Erythroblast (primary cell): ENCODE data around the gene CLSTN2.
A peak's percentile ranks its signal among the peaks of the same experiment; 100 is the strongest.

Experiments used
- DNase-seq, 2 experiments: peaks; one replicate each; lab custom pipeline; 2025; lab: John Stamatoyannopoulos, UW
- GATA1 ChIP-seq: IDR thresholded peaks from 2 replicates; pipeline ENCODE4 v1.6.1; 2011; ENCODE audit warnings: low read depth, mild to moderate bottlenecking, control low read depth, low read length, moderate library complexity
- POLR2A ChIP-seq: IDR thresholded peaks from 2 replicates; pipeline ENCODE4 v1.6.1; 2011; ENCODE audit warnings: mild to moderate bottlenecking, low read length

CLSTN2 gene

DNA sequence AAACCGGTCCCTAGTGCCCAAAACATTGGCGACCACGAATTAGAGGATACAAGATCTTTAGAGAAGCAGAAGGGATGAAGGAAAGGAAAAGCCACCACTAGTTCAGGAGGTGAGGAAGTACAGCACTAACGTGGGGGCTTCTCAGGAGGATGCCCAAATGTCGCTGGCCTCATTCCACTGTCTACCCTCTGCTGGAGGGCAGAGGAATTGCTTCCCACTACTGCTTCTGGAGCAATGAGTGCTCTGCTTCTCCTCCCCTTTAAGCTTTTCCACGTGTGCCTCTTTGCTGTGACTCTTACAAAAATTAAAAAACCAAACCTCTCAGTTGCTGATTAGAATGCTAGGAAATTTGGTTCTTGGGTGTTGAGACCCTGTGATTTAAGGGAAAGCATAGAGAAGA is 281.3 kb downstream of the CLSTN2 start:
- no peak for TF ChIP-seq POLR2A
- no peak for TF ChIP-seq GATA1

DNA sequence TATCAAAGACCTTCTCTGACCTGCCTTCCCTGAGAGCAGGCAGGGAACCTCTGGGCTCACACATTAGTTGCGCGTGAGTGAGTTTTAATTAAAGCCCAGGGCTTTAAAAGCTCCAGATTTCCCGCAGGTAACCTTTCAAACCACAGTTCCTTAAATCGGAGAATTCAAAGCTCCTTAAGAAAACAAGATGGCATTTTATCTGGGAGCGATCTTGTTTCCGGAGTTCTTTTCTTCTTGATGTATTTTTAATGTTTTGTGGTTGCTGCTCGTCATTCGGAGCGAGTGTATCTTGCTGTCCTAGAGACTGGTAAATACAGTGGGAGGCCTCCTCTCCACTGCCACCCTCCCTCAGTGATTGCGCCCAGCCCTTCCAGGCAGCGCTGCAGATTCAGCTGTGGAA is 284.3 kb downstream of the CLSTN2 start:
- no peak for DNase-seq
- TF ChIP-seq POLR2A (no peak), GATA1 (no peak)

More for the DNA sequence above, 281.3 kb downstream of the CLSTN2 start:
- DNase-seq = peak in 1 of 2 experiments; percentile 2

DNA sequence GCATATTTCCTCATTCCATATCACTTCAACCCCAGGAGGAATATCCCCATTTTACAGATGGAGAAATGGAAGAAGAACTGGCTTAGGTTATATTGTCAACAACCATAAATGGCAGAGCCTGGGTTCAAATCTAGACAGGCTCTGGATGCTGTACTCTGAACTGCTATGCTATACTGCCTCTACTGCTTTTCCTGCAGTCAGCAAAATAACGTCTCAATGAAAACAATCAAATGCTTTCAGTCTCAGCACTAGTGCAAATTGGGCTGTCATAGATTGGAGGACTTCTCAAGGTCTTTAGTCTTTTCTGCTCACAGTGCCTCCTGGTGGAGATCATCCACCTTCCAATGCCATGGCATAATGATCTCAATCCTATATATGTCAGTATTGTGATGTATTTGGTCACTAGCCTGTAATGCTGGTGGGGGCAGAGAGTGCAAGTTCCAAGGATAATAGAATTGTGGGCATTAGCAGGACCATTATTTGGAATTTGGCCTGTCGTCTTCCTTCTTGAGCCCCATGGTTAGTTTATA is 285.0 kb downstream of the CLSTN2 start:
- TF ChIP-seq GATA1 (no peak), POLR2A (no peak)
- peak; percentile 8 to 20 for DNase-seq

DNA sequence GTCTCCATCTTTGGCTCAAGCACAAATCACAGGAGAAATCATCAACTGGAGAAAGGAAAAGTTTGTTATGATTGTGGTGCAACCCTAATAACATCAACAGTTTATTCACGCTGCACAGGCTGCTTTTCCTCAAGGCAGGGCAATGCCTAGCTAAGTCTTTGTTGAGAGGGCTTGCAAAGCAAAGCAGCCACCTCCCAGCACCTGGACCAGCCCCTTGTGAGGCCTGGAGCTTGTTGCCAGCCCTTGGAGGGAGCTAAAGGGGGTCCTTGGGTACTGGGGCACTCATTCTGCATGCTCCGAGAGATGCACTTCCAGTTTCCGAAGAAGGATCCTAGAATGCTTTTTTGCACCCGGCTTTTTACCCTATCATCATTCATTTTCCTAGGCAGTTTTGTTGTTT is 288.2 kb downstream of the CLSTN2 start:
- TF ChIP-seq GATA1 (no peak), POLR2A (no peak)
- DNase-seq = no peak

DNA sequence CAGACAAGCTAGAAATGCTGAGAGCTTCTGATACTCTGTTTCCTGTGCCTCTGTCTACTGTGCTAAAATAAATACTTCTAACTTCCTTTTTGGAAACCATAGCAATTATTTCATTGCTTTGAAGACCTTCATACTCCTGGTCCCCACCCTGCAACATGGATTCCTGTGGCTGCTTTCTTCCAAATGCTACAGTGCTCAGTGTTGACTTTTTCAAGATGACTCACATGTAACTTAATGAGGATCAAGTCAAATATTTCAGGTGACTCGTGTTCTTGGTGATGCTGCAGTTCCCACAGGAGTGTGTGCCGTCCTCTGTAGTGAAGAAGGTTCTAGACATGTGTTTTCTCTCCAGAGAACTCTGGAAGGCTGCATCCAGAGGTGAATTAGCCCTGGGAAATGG is 288.6 kb downstream of the CLSTN2 start:
- DNase-seq = no peak
- TF ChIP-seq GATA1 (no peak), POLR2A (no peak)

DNA sequence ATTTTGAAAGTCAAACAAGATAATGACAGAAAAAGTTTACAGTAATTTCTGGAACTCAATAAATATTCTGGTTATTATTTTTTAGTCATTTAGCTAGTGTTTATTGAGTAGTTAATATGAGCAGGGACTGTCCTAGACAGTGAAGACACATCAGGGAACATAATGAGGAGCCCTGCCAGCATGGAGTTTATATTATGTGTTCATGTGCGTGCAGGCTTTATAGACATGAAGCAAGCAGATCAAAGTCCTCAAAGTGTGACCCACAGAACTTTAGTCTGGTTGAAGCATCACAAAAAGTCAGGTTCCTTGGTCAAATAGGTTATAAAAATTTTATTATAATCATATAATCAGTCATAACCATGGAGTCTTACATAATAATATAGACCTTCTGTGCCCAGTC is 289.3 kb downstream of the CLSTN2 start:
- TF ChIP-seq POLR2A (no peak), GATA1 (no peak)
- DNase-seq = no peak

DNA sequence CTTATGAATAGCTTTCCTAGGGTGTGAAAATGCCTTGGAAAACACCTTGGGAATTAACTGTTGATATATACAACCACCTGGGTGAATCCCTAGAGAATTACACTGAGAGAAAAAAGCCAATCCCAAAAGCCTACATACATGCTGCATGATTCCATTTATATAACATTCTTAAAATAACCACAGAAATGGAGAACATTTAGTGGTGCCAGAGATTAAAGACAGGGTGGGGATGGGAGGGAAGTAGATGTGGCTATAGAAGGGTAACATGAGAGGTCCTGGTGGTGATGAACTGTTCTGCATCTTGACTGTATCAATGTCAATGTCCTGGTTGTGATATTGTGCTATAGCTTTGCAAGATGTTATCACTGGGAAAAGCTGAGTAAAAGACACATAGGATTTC is 291.0 kb downstream of the CLSTN2 start:
- TF ChIP-seq GATA1 (no peak), POLR2A (no peak)

DNA sequence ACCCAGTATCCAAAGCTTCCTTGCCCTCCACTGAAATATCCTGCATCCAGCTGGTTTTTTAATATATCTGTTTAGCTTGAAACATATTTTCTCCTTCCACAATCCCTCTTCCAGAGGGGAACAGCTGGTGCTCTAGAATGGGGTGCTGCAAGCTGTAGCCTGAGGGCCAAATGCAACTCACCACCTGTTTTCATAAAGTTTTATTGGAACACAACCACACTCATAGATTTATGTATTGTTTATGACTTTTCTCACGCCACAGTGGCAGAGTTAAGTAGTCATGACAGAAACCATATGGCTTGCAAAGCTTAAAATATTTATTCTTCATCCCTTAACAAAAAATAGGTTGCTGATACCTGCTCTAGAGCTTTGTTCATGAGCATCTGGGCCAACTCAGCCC is 298.7 kb downstream of the CLSTN2 start:
- DNase-seq = no peak
- TF ChIP-seq POLR2A = no peak
- TF ChIP-seq GATA1 = no peak

More for the DNA sequence above, 291.0 kb downstream of the CLSTN2 start:
- no peak for DNase-seq

DNA sequence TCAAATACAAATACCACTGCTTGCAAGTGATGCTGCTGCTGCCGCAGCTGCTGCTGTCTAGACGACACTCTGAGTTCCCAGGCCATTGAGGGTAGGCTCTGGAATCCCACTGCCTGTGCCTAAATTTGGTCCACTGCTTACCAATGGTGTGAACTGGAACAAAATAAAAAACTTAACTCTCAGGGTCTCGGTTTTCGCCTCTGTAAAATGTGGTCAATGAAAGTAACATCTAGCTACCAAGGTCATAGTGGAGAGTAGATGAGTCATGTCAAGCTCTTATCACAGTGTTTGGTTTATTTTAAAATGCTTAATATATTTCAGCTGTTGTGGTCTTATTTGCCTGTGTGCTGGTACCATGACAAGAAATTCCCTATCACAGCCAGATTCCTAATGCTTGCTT is 299.3 kb downstream of the CLSTN2 start:
- TF ChIP-seq POLR2A (no peak), GATA1 (no peak)

DNA sequence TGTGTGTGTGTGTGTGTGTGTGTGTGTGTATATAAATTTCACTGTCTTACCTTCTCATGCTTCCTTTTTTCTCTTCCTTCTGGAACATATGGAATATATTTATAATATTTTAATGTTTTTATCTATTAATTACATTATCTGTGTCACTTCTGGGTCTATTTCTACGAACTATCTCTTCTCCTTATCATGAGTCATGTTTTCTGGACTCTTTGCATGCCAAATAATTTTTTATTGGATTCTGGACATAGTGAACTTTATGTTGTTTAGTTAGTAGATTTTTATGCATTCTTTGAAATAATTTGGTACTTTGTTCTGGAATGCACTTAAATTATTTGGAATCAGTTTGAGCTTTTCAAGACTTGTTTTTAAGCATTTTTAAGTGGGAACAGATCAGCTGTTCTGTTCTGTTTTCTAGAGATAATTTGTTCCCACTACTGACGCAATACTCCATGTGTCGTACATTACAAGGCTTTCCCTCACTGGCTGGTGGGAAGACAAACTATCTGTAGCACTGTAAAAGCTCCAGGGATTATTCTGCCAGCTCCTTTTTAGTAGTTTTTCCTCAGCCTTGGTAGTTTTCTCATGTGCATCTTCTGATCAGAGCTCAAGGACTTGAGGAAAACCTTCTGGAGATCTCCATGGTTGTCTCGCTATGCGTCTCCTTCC is 302.0 kb downstream of the CLSTN2 start:
- TF ChIP-seq POLR2A (no peak), GATA1 (no peak)
- no peak for DNase-seq

More for the DNA sequence above, 299.3 kb downstream of the CLSTN2 start:
- no peak for DNase-seq

DNA sequence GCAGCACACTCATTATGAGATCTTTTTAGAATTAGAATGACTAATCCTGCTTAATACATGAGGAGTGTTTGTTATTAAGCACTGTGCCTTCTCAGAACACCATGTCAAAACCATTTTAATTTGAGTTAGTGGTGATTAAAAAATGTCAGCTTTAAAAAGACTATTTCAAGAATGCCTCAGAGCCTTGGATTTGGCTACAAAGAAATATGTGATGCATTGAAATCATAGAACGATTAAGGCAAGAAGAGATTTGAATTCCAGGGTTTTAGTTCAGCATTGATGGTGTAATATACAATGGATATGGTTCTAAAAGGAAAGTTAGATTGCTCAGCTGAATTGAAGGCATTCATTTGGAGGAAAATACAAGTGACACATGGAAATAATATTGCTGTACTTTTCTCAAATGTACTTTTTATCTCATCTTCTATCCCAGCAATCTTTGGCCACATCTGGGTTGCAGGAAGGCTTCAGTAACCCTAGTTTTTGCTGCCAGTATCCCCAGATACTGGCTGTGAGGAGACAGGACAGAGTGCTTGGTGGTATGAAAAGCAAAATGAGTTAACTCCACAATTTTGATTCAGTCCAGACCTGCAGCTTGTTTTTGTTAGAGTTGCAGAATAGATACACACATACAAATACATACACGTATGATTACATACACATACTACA is 303.8 kb downstream of the CLSTN2 start:
- DNase-seq = no peak
- TF ChIP-seq POLR2A (no peak), GATA1 (no peak)

DNA sequence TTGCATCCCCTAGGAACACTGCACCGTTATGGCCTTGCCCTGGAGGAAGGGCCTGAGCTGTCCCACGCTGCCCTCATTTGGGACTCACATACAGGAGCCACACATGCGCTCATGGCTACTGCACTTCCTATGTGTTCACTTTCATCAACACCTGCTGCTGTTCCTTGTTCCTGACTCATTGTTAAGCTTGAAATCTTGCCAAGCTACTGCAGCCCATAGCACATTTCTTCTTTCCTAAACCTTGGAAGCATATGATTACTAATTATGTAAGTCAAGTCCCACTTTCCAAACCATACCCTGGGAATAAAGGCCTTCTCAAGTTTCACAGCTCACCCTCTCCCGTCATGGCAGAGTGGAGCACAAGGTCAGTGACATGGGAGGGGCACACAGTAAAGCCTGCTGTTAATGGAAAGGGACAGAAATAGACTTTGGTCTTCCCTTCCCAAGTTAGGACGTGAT is 307.9 kb downstream of the CLSTN2 start:
- no peak for DNase-seq
- TF ChIP-seq POLR2A (no peak), GATA1 (no peak)

DNA sequence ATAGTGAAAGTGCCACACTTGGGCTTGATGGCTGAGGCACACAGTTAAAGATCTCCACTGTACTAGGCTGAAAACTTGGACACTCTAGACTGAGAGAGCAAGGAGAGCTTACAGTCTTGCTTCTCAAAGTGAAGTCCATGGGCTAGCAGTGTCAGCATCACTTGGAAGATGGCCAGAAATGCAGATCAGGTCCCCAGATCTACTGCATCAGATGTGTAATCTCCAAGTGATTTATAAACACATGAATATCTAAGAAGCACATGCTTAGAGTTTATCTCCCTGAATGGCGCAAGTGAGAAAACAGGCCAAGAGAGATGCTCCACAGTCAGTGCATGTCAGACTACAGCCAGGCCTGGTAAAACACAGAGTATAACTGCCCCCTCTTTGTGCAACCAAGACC is 308.6 kb downstream of the CLSTN2 start:
- DNase-seq = no peak
- no peak for TF ChIP-seq GATA1
- TF ChIP-seq POLR2A = no peak

DNA sequence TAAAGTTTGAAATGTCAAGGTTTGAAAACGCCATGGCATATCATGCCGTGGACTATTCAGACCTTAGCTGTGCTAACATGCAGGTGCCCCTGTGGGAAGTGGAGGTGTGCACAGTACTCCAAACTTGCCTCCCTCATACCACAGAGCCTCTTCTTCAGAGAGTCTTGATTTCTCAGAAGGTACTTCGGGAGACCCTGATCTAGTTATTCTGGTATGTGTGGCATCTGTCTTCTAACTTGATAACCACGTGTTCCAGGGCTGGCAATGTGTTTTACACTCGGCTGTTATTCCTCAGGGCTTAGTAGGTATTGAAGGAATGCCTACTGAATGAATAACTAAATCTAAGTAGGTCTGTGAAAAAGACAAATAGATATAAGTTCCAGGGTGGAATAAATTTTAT is 309.9 kb downstream of the CLSTN2 start:
- TF ChIP-seq GATA1 = no peak
- no peak for TF ChIP-seq POLR2A
- no peak for DNase-seq
